Measurements from ENCODE around the gene NUP58. TPM values are rescaled to one million over a fixed set of nuclear protein-coding genes. Genes with fewer than 3 reads are reported as not detected.
A peak's percentile ranks its signal among the peaks of the same experiment; 100 is the strongest.

NUP58 gene
- total and polyA plus RNA-seq, 9 of the 15 experiments (the other 6 are each of a cell fraction or from before 2014, with no cell fraction given), result 12.5 to 98.0 (median 42.6) TPM

GRCh38 chr13:25372284-25373081 lies 71.1 kb downstream of the NUP58 start:
- intact Hi-C loops (cut with micrococcal nuclease) (loop anchor here (10.0 kb wide), 2 partner anchors 68 to 138 kb away; partner anchors contain the start of gene NUP58), in situ Hi-C loops (cut with MboI) (no loop called here)
- no TSS peak for BruUV-seq (replicated peaks)
- no peaks in the 10 kb centered on the region for H3K36me3 ChIP-seq (ENCODE audit: control insufficient read depth, insufficient read depth, low read length)
- H3K9ac ChIP-seq (ENCODE audit: insufficient read depth in 1 of 2, low read depth in 2 of 2, low read length in 2 of 2), result no peak overlapping the region
- CTCF ChIA-PET (ENCODE audit: low intra/inter-chr PET ratio), result no interaction called here
- H2AFZ ChIP-seq (ENCODE audit: low read depth, low read length), result 0 out of 2 replicates have a peak overlapping the region, but pooled peaks have one; percentile 55
- FAIRE-seq, result no peak
- DNase-seq (ENCODE audit: extremely low read depth in 1 of 4, low spot score in 3 of 4), result peak in 3 of 4 experiments; percentile 16 to 63 (median 63)
- peaks cover 4 to 16% of the 10 kb centered on the region in 2 experiments; a peak in 2 of 5 replicates for H3K27me3 ChIP-seq (ENCODE audit: control insufficient read depth in 2 of 2, insufficient read depth in 2 of 2, low read length in 2 of 2)
- H4K20me1 ChIP-seq (replicated peaks; ENCODE audit: control insufficient read depth, insufficient read depth, low read length), result no peaks in the 10 kb centered on the region
- peak overlapping the region; percentile 52; the same call in 1 of the 2 replicates for H3K4me2 ChIP-seq (ENCODE audit: insufficient read depth, low read length)
- H3K9me3 ChIP-seq (replicated peaks; ENCODE audit: control insufficient read depth, insufficient read depth, low read depth, low read length), result no peaks in the 10 kb centered on the region
- peak overlapping the region; percentile 33 for H3K4me3 ChIP-seq
- POLR2A ChIA-PET, result no interaction called here
- peak; percentile 32; the same call in 1 of the 2 replicates for TF ChIP-seq ZBTB7A (IDR thresholded peaks at IDR 0.05; ENCODE audit: borderline replicate concordance, control insufficient read depth, low read depth, low read length)
- TF ChIP-seq GABPB2 (CRISPR knock-in tag; conservative IDR thresholded peaks at IDR 0.05), result no peak
- no peaks in the 10 kb centered on the region for H3K79me2 ChIP-seq (ENCODE audit: control insufficient read depth, insufficient read depth, low read length)
- no peaks in the 10 kb centered on the region for H3K9me1 ChIP-seq (ENCODE audit: control insufficient read depth, insufficient read depth, low read length)
- WGBS (ENCODE audit: insufficient coverage, low coverage, missing lambda C conversion rate), result 93% methylated on average over 17 of the region's 82 CpGs
- ATAC-seq, result peak; percentile 59
- H3K27ac ChIP-seq (ENCODE audit: extremely low read depth, low read depth, low read length), result no peak overlapping the region
- H3K4me1 ChIP-seq (replicated peaks in 1 of 2; ENCODE audit: control insufficient read depth in 2 of 2, insufficient read depth in 2 of 2, low read length in 2 of 2), result peaks cover 11 to 21% of the 10 kb centered on the region in 2 experiments; a peak in 4 of 5 replicates
